Mucosa of descending colon (tissue), 3 donors: ENCODE measurements around the gene ZFAND2A. TPM values are rescaled to one million over a fixed set of nuclear protein-coding genes. Genes with fewer than 3 reads are reported as not detected.
"Not testable (repeated sequence)": the region's sequence is repeated elsewhere in the genome, so short reads cannot be mapped to it uniquely, and the experiment has no call there.

ENCODE experiments used
- ATAC-seq: fragments of 200-7000 bp; cut with Tn5 transposase; one replicate; pipeline ENCODE4 v1.9.1; 2020; ENCODE audit warnings: mild to moderate bottlenecking, moderate library complexity
- DNase-seq, 3 donors: peaks; one replicate each; pipeline ENCODE4 v3.0.0-alpha.2; 2020
- H3K36me3 ChIP-seq: fragments of 200-600 bp; one replicate; pipeline ENCODE4 v1.8.0; 2021; ENCODE audit warnings: low read depth, mild to moderate bottlenecking
- H3K4me1 ChIP-seq: fragments of 200-600 bp; one replicate; pipeline ENCODE4 v1.8.0; 2021; ENCODE audit warnings: low read depth, mild to moderate bottlenecking
- H3K4me3 ChIP-seq: fragments of 200-600 bp; one replicate; pipeline ENCODE4 v1.8.0; 2021; ENCODE audit warnings: mild to moderate bottlenecking
- H3K9me3 ChIP-seq: fragments of 200-600 bp; one replicate; pipeline ENCODE4 v1.8.0; 2021; ENCODE audit warnings: mild to moderate bottlenecking
- intact Hi-C, 2 donors: fragments of 100-400 bp; cut with DNase I in 1 of 2; cut with micrococcal nuclease in 1 of 2; formaldehyde crosslinking; loops; one replicate each; pipeline versions ENCODE4 v1.11.0 to v1.11.1; 2022; cut with DNase I, micrococcal nuclease
- long read RNA-seq, 2 donors: library from polyadenylated mRNA; unstranded; transcript quantifications; one replicate each; pipeline ENCODE4 v2.0.0, GENCODE V29; 2019 to 2021
- total RNA-seq, 3 donors: library from RNA; stranded (reverse); fragmentation: NEBNext Ultra II Directional in 2 of 3; extraction: Animal tissue kit (Norgen Biotek cat#: 25700) in 2 of 3; gene quantifications; one replicate each; pipeline versions ENCODE4 v1.2.1 to v1.2.4, GENCODE V29; 2021 to 2023
- TF ChIP-seq, protein P1 (sequence below): fragments of 200-600 bp; IDR thresholded peaks from one replicate; pipeline ENCODE4 v1.8.0; 2022; ENCODE audit warnings: antibody characterized with exemption, mild to moderate bottlenecking
- donor health status: DM: no; HTN: no; CAD: no; lungs with moderate emphysema.
- donor health status: DM: no; HTN: no; CAD: no.
- donor health status: DM: no; HTN: yes; CAD: no.

The ZFAND2A gene, protein sequence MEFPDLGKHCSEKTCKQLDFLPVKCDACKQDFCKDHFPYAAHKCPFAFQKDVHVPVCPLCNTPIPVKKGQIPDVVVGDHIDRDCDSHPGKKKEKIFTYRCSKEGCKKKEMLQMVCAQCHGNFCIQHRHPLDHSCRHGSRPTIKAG
- 10 to 100 TPM; 39.3 to 49.9 (median 45.3) TPM for total RNA-seq
- long read RNA-seq, donor 1, transcript ZFAND2A-201 (5 exons, 860 nt) = major isoform, 20 of 21 reads
- long read RNA-seq, donor 1, partial matches to known transcripts = 0 of 21 reads
- long read RNA-seq, donor 1, other reads (novel, unspliced or antisense) = 1 of 21 reads
- long read RNA-seq, donor 2, transcript ZFAND2A-201 (5 exons, 860 nt) = major isoform, 21 of 24 reads
- long read RNA-seq, donor 2, partial matches to known transcripts = 1 of 24 reads
- long read RNA-seq, donor 2, other reads (novel, unspliced or antisense) = 1 of 24 reads

DNA sequence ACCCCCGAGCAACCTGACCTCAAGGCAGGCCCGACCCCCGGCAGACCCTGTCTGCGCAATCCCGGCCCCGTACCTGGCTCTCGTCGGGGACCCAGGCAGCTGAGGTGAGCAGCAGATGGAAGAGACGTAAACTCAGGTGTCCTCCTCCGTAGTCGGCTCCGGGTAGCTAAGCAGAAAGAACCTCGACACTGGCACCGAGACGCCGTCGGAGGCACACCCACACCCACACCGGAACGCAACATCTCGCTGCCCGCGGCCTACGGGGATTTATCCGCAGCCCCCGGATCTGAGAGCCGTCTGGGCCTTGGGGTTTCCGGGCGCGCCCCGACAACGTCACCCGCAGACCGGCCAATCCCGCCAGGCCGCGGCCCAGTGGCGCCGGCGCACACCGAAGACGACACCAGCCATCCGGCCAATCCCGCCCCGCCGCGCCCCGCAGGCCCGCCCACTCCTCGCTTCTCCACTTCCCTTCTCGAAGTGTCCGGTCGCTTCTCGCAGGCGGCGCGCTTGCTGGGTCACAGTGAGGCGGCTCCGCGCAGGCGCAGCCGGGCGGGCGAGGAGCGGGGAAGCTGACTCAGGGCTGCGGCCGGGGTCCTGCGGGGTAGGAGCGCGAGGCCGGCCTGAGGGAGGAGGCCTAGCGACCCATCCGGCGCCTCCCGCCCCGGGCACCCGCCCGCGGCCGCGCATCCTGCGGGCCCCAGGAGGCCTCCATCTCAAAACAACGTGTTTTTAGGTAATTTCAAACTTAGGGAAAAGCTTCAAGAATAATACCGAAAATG, at the start of gene ZFAND2A:
TSS of gene ZFAND2A (minus strand) at position 306 of the 779 bp plus-strand sequence. CDS start 1,984 bp downstream, outside the sequence.
- ATAC-seq (peak; percentile 97), DNase-seq (peak; percentile 99 to 100 (median 99))
- Histone ChIP-seq H3K36me3 (peaks cover 2% of the 10 kb centered on the region), H3K4me3 (peak within 1 kb of the TSS; percentile 94), H3K4me1 (peaks cover 22% of the 10 kb centered on the region), H3K9me3 (no peaks in the 10 kb centered on the region)
- intact Hi-C loops = no loop called here
- TF ChIP-seq, protein P1, sequence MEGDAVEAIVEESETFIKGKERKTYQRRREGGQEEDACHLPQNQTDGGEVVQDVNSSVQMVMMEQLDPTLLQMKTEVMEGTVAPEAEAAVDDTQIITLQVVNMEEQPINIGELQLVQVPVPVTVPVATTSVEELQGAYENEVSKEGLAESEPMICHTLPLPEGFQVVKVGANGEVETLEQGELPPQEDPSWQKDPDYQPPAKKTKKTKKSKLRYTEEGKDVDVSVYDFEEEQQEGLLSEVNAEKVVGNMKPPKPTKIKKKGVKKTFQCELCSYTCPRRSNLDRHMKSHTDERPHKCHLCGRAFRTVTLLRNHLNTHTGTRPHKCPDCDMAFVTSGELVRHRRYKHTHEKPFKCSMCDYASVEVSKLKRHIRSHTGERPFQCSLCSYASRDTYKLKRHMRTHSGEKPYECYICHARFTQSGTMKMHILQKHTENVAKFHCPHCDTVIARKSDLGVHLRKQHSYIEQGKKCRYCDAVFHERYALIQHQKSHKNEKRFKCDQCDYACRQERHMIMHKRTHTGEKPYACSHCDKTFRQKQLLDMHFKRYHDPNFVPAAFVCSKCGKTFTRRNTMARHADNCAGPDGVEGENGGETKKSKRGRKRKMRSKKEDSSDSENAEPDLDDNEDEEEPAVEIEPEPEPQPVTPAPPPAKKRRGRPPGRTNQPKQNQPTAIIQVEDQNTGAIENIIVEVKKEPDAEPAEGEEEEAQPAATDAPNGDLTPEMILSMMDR = no peak

DNA sequence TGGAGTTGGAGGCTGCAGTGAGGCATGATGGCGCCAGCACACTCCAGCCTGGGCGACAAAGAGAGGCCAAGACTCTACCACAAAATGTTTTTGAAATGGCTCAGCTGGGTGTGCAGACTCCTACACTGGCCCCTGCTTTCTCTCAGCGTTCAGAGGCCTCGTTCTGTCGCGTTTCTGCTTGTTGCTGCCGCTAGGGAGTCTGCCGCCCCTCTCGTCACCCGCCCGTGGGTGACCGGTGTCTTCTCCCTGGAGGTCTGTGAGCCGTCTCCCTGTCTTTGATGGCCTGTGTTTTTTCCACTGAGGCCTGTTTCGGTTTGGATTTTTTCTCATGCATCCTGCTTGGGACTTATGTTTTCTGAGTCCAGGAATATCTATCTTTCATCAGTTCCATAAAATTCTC, 49.1 kb upstream of the ZFAND2A start:
- ATAC-seq = no peak
- TF ChIP-seq, protein P1 = no peak
- Histone ChIP-seq H3K4me1 (no peaks in the 10 kb centered on the region), H3K9me3 (no peaks in the 10 kb centered on the region), H3K4me3 (no peak overlapping the region), H3K36me3 (no peaks in the 10 kb centered on the region)
- intact Hi-C loops = no loop called here
- no peak for DNase-seq

DNA sequence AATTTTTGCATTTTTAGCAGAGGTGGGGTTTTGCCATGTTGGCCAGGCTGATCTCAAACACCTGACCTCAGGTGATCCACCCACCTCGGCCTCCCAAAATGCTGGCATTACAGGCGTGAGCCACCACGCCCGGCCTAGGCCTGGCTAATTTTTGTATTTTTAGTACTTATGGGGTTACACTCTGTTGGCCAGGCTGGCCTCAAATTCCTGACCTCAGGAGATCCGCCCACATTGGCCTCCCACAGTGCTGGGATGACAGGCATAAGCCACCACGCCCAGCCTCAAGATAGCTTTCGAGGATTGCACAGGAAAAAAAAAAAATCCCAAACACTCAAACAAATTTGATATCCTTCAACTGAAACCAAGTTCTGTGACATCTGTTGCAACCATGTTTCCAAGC, 45.7 kb upstream of the ZFAND2A start:
- H3K4me3 ChIP-seq, DNase-seq, H3K4me1 ChIP-seq, ATAC-seq, intact Hi-C loops, H3K9me3 ChIP-seq, H3K36me3 ChIP-seq: not testable (repeated sequence)

DNA sequence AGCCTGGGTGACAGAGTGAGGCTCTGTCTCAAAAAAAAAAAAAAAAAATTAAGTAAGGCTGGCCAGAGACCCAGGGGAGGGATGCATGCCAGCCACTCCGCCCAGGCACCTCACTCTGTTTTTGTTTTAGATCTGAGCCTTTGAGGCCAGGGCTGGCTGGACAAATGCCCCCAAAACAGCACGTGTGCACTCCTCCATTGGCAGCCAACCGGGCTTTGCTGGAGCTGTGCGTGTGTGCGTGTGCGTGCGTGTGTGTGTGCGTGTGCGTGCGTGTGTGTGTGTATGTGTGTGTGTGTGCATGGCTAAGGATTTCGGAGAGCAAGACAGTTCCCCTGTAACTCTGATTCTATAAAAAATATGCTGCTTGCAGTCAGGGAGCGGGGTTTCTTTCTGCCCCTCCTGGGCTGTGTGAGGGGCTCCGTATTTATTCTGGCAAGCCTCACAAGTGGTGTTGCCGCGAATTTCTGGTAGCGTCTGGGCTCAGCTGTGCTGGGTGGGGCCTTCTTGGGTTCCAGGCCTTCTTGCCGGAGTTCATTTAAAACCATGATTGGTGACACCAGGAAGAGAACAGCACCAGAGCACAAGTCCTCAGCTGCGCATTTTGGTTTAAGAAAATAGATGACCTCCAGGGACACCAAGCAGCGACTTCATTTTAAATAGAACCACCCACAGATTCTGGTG, 44.6 kb upstream of the ZFAND2A start:
- Histone ChIP-seq H3K4me1 (no peaks in the 10 kb centered on the region), H3K9me3 (no peaks in the 10 kb centered on the region), H3K4me3 (no peak overlapping the region), H3K36me3 (no peaks in the 10 kb centered on the region)
- intact Hi-C loops = no loop called here
- TF ChIP-seq, protein P1 = no peak
- DNase-seq (no peak), ATAC-seq (no peak)

DNA sequence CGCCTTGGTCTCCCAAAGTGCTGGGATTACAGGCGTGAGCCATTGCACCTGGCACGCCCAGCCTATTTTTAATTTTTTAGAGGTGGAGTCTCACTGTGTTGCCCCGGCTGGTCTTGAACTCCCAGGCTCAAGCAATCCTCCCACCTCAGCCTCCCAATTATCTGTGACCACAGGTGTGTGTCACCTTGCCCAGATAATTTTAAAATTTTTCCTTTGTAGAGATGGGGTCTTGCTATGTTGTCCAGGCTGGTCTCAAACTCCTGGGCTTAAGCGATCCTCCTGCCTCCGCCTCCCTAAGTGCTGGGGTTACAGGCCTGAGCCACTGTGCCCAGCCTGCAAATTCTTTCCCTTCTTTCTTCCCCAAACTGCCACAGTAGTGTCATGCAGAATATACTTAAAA, 42.9 kb upstream of the ZFAND2A start:
- H3K36me3 ChIP-seq, H3K4me3 ChIP-seq, ATAC-seq, intact Hi-C loops, H3K4me1 ChIP-seq, DNase-seq, H3K9me3 ChIP-seq: not testable (repeated sequence)

DNA sequence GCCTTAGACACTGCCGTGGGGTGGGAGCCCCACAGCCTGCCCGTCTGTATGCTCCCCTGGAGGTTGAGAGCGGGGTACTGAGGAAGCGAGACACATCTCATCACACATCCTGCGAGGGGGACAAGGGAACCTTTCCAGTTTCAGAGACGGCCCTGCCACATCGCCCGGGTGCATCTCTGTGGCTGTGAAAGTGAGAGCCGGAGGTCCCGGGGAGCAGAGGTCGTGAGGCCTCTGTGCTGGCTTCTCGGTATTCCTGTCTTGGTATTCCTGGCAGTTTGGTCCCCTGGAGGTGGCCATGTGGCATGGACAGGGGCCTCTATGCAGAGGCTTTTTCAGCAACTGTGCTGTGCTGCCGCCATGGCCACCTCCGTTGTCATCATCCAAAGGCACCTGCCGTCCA, 41.9 kb upstream of the ZFAND2A start:
- TF ChIP-seq, protein P1 = no peak
- no peaks in the 10 kb centered on the region for H3K4me1 ChIP-seq
- H3K9me3 ChIP-seq = no peaks in the 10 kb centered on the region
- DNase-seq (no peak), ATAC-seq (no peak)
- intact Hi-C loops = no loop called here
- H3K36me3 ChIP-seq = no peaks in the 10 kb centered on the region
- no peak overlapping the region for H3K4me3 ChIP-seq
